HG02938 (cell line): Measurements from ENCODE around the gene GADD45G.

ENCODE experiments used
- ATAC-seq: cut with Tn5 transposase; IDR thresholded peaks from one replicate; pipeline ENCODE4 v1.9.1; 2021; ENCODE audit warnings: mild to moderate bottlenecking, moderate library complexity; ENCODE audit not compliant: unreplicated experiment

The GADD45G gene

GRCh38 chr9:89629081-89629976 is 24.5 kb downstream of the GADD45G start:
- no peak for ATAC-seq

- ATAC-seq: no peak
Observed at GRCh38 chr9:89630508-89630907, 25.7 kb downstream of the GADD45G start.

GRCh38 chr9:89631384-89631783 is 26.6 kb downstream of the GADD45G start:
- no peak for ATAC-seq

- ATAC-seq: no peak
Observed at GRCh38 chr9:89632192-89632733, 27.5 kb downstream of the GADD45G start.

GRCh38 chr9:89632736-89633135 is 27.9 kb downstream of the GADD45G start:
- no peak for ATAC-seq

GRCh38 chr9:89633404-89633803 is 28.6 kb downstream of the GADD45G start:
- ATAC-seq: no peak

- ATAC-seq: no peak
Observed at GRCh38 chr9:89633920-89634319, 29.1 kb downstream of the GADD45G start.

- ATAC-seq: no peak
Observed at GRCh38 chr9:89634995-89635742, 30.4 kb downstream of the GADD45G start.

- ATAC-seq: no peak
Observed at GRCh38 chr9:89635816-89636215, 31.0 kb downstream of the GADD45G start.

- ATAC-seq: no peak
Observed at GRCh38 chr9:89637787-89638186, 33.0 kb downstream of the GADD45G start.

- ATAC-seq: no peak
Observed at GRCh38 chr9:89638359-89638758, 33.5 kb downstream of the GADD45G start.

- ATAC-seq: no peak
Observed at GRCh38 chr9:89638893-89639292, 34.1 kb downstream of the GADD45G start.

GRCh38 chr9:89639367-89639795 is 34.6 kb downstream of the GADD45G start:
- ATAC-seq: no peak

- no peak for ATAC-seq
Observed at GRCh38 chr9:89639961-89640360, 35.1 kb downstream of the GADD45G start.

GRCh38 chr9:89640361-89640760 is 35.5 kb downstream of the GADD45G start:
- ATAC-seq: no peak

- ATAC-seq: no peak
Observed at GRCh38 chr9:89640801-89641200, 36.0 kb downstream of the GADD45G start.

GRCh38 chr9:89641980-89642379 is 37.2 kb downstream of the GADD45G start:
- no peak for ATAC-seq

- no peak for ATAC-seq
Observed at GRCh38 chr9:89642789-89643188, 38.0 kb downstream of the GADD45G start.

- no peak for ATAC-seq
Observed at GRCh38 chr9:89646189-89646939, 41.6 kb downstream of the GADD45G start.

GRCh38 chr9:89647366-89648128 is 42.7 kb downstream of the GADD45G start:
- no peak for ATAC-seq
